ENCODE results near the gene PROM1.
A peak's percentile ranks its signal among the peaks of the same experiment; 100 is the strongest.

The PROM1 gene, protein sequence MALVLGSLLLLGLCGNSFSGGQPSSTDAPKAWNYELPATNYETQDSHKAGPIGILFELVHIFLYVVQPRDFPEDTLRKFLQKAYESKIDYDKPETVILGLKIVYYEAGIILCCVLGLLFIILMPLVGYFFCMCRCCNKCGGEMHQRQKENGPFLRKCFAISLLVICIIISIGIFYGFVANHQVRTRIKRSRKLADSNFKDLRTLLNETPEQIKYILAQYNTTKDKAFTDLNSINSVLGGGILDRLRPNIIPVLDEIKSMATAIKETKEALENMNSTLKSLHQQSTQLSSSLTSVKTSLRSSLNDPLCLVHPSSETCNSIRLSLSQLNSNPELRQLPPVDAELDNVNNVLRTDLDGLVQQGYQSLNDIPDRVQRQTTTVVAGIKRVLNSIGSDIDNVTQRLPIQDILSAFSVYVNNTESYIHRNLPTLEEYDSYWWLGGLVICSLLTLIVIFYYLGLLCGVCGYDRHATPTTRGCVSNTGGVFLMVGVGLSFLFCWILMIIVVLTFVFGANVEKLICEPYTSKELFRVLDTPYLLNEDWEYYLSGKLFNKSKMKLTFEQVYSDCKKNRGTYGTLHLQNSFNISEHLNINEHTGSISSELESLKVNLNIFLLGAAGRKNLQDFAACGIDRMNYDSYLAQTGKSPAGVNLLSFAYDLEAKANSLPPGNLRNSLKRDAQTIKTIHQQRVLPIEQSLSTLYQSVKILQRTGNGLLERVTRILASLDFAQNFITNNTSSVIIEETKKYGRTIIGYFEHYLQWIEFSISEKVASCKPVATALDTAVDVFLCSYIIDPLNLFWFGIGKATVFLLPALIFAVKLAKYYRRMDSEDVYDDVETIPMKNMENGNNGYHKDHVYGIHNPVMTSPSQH

DNA sequence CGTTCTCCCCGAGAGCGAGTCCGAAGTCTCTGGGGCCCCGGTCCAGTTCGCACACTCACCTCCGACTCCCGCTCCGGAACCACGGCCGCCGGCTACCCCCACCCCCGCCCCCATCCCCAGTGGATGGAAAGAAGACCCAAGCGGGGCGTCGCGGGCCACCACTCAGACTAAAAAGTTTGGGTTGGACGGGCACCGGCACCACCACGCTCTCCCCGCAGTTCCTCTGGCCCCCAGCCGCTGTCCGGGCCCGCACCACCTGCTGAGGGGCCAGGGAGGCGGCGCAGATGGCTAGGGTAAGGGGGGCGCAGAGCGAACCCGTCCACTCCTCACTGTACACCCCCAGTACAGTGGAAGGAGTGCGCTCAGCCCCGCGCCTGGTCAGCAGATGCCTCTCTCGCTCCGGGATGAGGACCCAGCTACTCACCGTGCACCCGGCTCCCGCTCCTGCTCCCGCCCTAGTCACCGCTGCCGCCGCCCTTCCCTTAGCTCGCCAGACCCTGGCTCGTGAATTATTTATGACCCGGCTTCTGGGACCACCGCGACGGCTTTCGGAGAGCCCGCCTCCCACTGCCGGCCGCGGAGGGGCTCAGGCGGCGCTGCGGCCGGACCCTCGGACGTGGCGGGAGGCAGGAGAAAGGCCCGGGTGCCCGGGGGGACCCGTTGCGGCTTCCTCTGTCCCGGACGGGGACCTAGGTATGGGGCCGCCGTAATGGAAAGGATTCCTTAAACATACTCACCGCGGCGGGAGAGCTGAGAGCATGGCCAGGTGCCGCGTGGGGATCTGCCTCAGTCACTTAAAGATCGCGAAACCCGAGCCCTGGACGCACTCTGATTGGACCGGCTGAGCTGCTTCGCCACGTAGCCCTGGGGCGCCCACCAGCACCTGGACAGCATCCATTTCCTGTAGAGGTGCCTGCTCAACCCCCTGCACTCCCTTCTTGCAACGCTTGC lies at the start of gene PROM1:
Gene PROM1 (minus strand): TSS at position 783 of the 951 bp plus-strand sequence. CDS start 8,117 bp downstream, outside the sequence.
- peak; percentile 12 for DNase-seq

DNA sequence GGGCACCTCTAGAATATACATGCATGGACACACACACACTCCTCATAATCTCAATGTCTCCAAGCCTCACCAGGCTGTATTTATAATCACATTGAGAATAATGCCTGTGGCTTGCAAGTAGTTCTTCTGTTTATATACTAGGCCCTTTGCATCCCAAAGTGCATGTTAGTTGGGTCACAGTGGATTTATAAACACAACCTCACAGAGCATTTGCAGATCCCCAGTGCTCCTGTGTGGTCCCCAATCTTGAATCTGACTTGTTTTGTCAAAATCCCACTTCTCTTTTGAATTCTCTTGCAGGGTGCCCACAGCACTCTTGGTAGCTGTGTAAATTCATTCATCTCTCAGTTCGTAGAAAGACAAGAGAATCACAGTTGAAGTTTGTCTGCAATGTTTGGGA lies 49.6 kb upstream of the PROM1 start:
- no peak for DNase-seq

DNA sequence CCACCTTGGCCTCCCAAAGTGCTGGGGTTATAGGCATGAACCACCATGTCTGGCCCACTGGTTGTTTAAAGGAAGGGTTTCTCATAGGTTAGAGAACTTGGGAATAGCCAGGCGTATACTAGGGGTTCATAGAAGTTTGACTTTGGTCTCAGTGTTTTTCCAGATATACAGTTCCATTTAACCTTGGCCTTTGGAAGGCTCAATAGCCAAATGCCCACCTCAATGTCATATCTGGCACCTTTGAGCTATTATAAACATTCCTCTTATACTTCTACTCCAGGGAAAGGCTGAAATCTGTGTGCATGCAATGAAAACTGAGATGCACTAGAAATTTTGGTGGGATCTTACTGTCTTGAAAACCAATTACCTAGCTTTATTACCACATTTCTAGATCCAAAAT lies 47.5 kb upstream of the PROM1 start:
- DNase-seq = no peak

DNA sequence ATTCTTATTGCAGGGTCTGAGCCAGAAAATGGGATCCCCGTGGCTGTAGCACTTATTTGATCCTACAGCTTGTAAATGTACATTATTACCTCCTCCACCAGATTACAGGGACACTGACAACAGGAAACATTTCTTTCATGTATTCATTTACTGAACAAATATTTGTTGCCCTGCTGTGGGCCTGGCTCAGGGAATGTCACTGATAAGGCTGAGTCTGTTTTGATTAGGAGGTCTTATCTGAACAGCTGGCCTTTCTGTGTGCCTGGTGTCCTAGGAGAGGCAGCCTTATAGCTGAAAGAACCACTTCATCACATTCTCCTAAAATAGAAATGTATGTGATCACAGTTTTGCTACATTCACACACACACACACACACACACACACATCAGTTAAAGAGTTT lies 45.5 kb upstream of the PROM1 start:
- DNase-seq = no peak

DNA sequence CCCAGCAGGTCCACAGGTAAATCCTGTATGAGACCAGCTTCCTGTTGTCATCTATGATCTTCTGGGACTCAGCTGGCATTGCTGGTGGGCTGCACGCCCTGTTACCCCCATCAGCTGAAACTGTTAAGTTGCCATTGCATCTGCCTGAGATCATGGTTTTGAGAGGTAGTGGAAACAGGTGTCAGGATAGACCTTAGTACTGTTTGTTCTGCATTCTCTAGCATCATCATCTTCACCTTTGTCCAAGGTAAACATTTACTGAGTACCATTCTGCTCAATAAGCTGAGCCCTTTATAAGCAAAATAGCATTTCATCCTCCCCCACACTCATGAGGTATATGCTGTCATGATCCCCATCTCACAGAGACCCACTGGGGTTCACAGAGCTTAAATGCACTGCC lies 42.9 kb upstream of the PROM1 start:
- no peak for DNase-seq

DNA sequence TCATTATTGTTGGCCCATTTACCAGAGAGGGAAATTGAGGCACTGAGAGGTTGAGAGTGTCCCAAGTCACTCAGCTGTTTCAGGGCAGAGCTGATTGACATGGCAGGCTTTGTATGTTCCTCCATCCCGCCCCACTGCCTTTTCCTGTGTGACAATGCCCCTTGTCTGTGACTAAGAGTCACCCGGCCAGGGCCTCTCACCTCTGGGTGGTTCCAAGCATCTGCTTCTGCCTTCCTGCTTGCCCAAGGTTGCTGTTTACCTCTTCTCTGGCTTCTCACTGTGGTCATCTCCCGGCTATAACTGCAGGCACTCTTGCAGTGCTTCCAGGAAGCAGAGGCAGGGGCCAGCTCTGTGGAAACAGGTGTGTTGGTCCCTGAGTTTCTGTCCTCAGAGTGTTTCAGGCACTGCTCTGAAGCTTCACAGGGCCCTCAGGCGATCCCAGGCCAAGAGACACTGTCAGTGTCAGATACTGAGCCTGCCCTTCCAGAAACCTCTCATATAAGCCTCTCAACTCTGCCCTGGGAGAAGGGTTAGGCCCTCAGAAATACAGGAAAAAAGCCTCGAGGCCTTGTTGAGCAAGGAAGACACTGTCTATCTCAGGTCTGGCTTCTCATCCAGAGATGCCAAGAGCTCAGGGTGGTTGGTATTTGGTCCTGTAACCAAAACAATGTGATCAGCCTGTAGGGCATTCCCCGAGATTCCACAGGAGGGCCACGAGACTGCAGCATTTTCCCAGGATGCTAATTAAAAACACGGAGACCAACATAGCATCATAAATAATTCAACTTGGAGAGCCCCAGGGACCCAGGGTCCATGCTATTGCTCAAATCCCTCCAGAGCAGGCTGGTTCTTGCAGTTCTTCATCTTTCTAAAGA lies 42.0 kb upstream of the PROM1 start:
- no peak for DNase-seq

DNA sequence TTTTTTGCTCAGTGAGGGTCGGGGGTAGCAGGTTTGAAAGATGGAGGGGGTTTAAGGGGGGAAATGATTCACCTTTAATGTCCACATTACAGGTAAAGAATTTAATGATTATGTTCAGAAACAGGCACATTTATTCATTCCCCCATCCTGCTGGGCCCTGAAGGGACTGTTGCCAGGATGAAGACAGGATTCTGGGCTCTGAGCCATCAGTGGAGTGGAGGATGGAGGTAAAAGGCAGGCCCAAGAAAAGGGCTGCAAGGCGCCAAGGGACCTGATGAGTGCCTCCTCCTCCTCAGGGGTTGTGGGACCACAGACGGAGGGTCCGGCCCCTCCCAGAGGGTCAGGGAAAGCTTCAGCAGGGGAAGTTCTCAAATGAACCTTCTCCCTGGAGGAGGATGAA lies 40.4 kb upstream of the PROM1 start:
- no peak for DNase-seq

DNA sequence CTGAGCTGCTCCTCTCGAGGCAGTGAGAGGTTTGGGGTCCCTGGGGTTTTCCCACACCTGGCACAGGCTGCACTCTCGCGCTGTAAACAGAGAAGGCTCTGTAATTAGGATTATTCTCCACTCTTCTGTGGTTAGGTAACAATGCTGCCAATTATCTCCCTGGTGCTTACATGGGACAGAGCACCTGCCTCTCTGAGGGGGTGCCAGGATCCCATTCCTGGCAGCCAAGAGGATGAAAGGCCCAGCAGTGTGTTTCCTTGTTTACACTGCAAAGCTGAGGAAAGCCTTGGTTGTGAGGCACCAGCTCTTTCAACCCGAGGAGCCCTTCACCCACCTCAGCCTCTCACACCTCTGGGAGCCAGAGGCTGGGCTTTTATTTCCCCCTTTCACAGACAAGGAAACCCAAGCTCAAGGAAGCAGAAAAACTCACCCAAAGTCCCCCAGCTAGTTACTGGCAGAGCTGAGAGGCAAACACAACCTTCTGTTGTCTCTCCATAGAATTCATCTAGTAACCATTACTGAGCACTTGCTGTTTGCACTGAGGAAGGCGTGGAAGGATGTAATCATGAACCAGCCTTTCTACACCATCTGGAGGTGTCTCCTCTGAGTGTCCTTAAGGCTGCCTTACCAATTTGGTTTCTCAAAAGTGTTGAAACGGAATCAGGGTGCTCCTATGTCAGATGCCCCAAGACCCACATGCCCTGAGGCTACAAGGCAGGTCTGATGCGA lies 39.7 kb upstream of the PROM1 start:
- no peak for DNase-seq

DNA sequence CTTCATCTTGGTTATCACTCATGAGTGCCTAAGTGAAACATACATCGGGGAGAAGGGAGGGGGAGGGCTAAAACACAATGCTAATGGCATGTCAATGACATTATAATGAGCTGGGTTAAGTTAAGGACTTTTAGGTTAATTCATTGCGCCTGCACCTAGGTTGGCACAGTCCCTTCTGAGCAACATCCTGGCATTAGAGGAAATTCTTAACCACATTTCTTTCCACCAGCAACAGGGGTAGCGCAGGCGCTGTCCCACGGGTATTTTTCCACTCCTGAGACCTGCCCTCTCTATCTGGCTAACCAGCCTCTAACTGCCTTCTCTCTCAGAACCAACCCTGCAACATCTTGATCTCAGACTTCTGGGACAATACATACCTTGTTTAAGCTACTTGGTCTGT lies 39.0 kb upstream of the PROM1 start:
- peak; percentile 18 for DNase-seq

DNA sequence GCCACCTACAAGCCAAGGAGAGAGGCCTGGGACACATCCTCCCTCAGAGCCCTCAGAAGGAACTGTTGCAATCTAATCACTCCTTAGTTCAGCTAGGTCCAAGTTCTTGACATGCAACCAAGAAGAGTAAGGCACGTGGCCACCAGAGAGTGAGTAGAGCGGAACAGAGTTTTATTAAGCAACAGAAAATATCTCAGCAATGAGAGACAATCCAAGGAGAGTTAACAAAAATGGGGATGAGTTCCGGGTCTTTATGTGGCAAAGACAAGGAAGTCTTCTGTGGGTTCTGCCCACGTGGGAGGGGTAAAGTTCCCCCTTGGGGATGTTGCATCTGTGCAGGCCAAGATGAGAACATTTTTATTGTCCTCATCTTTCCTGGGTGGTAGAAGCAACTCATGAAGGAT lies 38.5 kb upstream of the PROM1 start:
- DNase-seq = no peak

DNA sequence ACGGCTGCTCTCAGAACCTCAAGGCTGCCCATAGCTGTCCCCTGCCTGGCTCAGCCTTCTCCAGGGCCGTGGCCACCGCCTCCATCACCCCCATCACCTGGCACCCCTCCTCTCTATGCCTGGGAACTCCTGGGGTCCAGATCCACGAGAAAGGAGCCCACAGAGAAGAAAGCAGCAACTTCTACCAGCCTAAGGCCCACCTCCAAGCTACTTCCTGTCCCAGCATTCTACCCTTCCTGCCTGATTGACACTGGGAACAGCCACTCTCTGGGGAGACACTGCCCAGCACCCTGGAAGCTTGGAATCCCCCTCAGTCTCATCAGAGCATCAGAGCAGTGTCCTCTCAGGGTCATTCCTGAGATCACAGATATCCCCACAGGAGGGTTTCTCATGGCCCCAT lies 36.9 kb upstream of the PROM1 start:
- DNase-seq = no peak

DNA sequence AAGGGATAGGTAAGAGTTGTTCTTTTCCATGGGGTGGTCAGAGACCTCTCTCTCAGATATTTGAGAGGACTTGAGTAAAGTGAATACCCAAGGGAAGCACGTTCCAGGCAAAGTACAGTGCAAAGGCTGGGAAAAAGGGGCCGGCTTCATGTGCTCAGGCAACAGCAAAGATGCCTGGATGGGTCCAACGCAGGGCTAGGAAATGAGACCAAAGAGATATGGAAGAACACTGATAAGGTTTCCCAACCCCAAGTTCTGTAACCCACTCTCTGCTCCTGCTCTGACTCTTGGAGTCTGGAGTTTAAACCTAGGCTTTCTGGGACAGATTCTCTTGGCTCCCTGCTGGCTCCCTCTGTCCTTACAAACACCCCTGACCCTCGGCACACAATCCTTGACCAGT lies 36.2 kb upstream of the PROM1 start:
- DNase-seq = no peak

DNA sequence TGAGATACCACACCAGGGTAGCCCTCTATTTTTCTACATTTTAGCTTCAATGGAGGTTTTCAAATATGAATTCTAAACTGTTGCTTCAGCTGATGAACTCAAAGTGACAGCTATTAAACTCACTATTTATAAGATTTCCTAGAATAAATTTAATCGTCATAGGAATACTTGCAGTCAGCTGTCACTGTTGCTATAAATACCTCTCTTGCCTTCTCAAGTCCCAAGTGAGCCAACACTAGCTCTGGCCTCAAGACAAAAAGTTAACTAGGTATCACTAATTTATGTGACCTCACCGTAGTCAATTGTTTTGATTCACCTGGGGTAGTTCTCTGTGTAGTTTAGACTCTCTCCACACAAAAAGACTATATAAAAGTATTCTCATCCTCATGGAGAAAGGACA lies 34.3 kb upstream of the PROM1 start:
- no peak for DNase-seq

DNA sequence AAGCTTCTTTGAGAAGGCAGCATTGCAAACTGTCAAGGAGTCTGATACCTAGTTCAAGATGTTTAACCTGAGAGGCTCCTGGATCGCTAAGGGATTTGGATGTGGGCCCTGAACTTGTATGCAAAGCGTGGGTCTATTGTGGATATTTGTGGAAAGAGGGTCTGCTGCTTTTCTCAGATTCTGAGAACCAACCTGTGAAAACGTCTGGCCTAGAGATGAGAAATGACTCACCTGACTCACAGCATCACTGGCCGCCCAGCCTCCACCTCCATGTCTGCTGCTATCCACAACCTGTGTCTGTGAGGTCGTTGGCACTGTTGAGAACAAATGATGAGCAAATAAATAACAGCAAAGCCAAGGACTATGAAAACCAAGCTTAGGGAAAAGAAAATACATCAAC lies 33.3 kb upstream of the PROM1 start:
- DNase-seq = no peak

DNA sequence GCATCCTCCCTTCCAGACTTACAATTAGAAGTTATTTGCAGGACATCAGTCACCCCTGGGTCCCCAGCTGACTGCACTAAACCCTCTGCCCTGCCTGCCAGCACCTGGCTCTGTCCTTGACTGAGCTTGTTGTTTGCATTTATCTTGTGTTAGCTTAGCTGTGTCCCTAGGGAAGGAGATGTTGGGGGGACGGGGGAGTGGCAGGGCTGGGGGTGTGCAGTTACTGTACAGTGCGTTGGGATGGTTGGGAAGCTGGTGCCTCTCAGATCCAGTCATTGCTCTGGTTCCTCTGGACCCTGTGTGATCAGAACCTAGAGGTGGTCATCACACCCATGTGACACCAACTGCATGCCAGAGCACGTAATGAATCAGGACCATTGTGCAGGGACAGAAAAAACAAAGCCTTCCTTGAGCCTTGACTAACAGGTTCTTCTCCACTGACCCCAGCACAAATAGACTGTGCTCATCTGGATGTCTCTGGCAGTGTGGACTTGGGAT lies 32.7 kb upstream of the PROM1 start:
- DNase-seq = no peak

DNA sequence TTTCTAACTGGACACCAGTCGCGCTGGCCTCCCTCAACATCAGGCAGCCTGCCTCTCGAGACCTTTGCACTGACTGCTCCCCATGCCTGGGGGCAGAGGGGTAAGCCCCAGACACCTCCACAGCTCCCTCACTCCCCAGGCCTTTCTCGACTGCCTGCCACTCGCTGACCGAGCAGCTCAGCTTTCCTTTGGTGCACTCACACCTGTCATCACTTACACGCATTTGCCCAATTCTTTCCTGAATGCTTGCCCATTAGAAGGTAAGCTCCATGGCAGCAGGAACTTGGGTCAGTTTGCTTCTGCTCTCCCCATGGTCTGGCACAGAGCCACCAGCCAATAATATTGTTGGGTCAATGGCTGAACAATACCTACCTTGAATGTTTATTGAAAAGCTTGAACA lies 32.2 kb upstream of the PROM1 start:
- no peak for DNase-seq

DNA sequence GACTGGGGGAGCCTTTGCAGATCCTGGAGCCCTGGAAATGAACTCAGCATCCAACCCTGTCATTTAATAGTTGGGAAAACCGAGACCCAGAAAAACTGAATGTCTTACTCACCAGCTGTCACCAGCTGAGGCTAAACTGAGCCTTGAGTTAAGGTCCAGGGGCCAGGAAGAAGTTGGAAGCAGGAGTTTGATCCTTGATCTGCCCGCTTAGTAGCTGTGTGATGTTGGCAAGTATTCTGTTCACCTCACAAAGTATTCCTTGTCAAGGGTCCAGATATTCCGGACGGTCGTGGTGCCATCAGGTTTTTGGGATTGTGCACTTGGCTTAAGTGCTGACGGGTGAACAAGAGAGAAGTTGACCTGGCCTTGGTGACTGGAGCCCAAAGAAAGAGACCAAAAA lies 30.7 kb upstream of the PROM1 start:
- DNase-seq = no peak

DNA sequence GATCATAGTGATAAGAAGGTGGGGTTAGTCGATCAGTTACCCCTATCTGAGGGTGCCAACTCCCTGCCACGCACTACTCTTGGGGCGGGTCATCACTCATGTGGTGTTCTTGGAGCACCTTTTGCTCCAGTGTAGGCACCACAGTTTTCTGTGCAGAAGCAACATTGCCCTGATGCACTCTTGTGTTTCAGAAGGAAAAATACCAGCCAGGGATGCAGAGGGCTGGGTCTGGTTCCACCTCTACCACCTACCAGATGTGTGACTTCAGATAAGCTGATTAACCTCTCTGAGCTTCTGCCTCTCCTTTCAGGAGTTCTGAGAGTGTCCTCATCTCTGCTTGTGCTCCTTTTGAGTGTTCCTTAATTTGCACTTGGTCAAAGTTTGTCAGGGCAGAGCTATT lies 29.9 kb upstream of the PROM1 start:
- no peak for DNase-seq

DNA sequence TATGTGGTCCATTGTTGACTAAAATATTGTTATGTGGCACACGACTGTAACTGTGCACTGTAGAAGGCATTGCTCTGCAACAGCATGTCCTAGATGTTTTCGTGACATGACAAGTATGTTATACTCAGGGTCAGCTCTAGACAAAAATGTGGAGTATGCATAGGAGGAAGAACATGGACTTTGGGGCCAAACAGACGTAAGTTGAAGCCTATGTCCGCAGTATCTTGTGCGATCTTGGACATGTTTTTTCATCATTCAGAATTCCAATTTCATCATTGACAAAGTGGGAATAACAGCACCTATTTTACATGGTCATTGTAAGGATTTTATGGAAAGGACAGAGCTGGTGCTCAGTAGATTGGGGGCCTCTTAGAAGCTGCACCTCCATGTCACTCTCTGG lies 27.7 kb upstream of the PROM1 start:
- no peak for DNase-seq

DNA sequence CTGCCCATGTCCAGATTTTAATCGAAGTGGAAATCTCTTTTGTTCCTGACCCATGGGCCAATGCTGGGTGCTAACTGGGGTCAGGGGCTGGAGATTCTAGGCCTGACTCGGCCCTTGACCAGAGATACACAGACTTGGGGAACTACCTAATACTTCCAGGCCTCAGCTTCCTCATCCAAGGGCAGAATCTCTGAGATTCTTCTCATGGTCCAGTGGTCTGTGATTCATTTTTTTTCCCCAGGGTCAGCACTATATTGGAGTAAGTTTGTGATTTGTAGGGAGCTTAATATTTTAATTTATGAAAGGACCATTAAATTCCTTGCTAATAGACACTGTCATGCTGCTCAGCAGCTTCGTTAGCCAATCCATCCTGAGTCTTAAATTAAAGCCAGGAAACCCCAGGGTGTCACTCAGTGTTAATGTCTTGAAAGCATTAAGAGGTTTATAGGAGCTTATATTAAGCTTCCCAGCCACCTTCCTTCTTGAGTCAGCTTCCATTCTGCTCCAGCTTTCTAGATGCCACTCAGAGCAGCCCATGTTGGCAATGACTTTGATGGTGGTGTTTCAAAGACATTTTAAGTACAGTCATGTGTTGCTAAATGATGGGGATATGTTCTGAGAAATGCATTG lies 27.0 kb upstream of the PROM1 start:
- no peak for DNase-seq

DNA sequence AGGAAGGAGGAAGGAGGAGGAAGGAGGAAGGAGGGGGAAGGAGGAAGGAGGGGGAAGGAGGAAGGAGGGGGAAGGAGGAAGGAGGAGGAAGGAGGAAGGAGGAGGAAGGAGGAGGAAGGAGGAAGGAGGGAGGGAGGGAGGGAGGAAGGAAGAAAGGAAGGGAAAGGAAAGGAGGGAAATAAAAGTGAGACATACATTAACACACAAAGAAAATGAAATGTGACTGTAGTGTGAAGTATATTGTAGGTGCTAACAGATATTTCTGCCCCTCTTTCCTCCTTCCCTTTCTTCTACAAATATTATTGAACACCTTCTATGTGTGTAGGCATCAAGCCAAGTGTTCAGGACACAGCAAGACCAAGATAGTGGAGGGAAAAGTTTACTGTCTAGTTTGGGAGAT lies 26.4 kb upstream of the PROM1 start:
- DNase-seq = no peak

All from activated naive CD4-positive, alpha-beta T cell treated with anti-CD3 and anti-CD28 coated beads, Interleukin-2, amount 50 U/mL, for 16 hours (primary cell).